Liver (tissue), 9 donors: ENCODE data around the gene TBL1X. TPM values are rescaled to one million over a fixed set of nuclear protein-coding genes. Genes with fewer than 3 reads are reported as not detected.

Experiments
- DNase-seq: peaks from one replicate; pipeline ENCODE4 v3.0.0-alpha.2; 2017; ENCODE audit warnings: low spot score
- H3K27ac ChIP-seq, 2 donors: one replicate each; pipeline ENCODE4 v1.7.0; 2013; ENCODE audit warnings: inconsistent platforms in 2 of 2, low read length in 2 of 2, control low read depth in 1 of 2, low read depth in 1 of 2, mild to moderate bottlenecking in 1 of 2
- H3K27me3 ChIP-seq, 4 donors: one replicate each; pipeline versions ENCODE4 v1.6.1 to v1.7.0; 2013; ENCODE audit warnings: low read length in 3 of 4, inconsistent platforms in 1 of 4, mild to moderate bottlenecking in 1 of 4, moderate library complexity in 1 of 4; ENCODE audit not compliant: control insufficient read depth in 4 of 4, insufficient read depth in 4 of 4
- H3K36me3 ChIP-seq, 4 donors: one replicate each; pipeline versions ENCODE4 v1.6.1 to v1.7.0; 2013; ENCODE audit warnings: low read length in 3 of 4, mild to moderate bottlenecking in 3 of 4, low read depth in 1 of 4, moderate library complexity in 1 of 4; ENCODE audit not compliant: control insufficient read depth in 4 of 4, insufficient read depth in 3 of 4
- H3K4me1 ChIP-seq, 4 donors: one replicate each; pipeline versions ENCODE4 v1.6.1 to v1.7.0; 2013; ENCODE audit warnings: low read length in 3 of 4, mild to moderate bottlenecking in 3 of 4, moderate library complexity in 1 of 4; ENCODE audit not compliant: control insufficient read depth in 4 of 4, insufficient read depth in 4 of 4
- H3K4me3 ChIP-seq, 3 donors: one replicate each; pipeline versions ENCODE4 v1.6.1 to v1.7.0; 2013; ENCODE audit warnings: low read length in 3 of 3, control low read depth in 1 of 3, low read depth in 1 of 3, mild to moderate bottlenecking in 1 of 3
- H3K9ac ChIP-seq, 2 donors: one replicate each; pipeline ENCODE4 v1.7.0; 2013; ENCODE audit warnings: low read length in 2 of 2, mild to moderate bottlenecking in 2 of 2, moderate library complexity in 2 of 2, control low read depth in 1 of 2, low read depth in 1 of 2
- H3K9me3 ChIP-seq, 4 donors: one replicate each; pipeline versions ENCODE4 v1.6.1 to v1.7.0; 2013; ENCODE audit warnings: low read length in 3 of 4; ENCODE audit not compliant: control insufficient read depth in 4 of 4
- CTCF ChIP-seq: fragments of 150-350 bp; IDR thresholded peaks from 2 replicates; pipeline ENCODE4 v1.5.1; 2017; ENCODE audit warnings: improper control_type of control experiment, low read depth, low read length; ENCODE audit not compliant: missing input control
- EGR1 ChIP-seq, 2 donors: IDR thresholded peaks; 2 replicates each; pipeline ENCODE4 v1.6.1; 2016 to 2018; ENCODE audit warnings: antibody characterized with exemption in 2 of 2, low read depth in 2 of 2
- FOXA1 ChIP-seq: IDR thresholded peaks from 2 replicates; pipeline ENCODE4 v1.6.1; 2016; ENCODE audit warnings: antibody characterized with exemption
- FOXA2 ChIP-seq: IDR thresholded peaks from 2 replicates; pipeline ENCODE4 v1.6.1; 2016; ENCODE audit warnings: antibody characterized with exemption
- HNF4A ChIP-seq, 2 donors: conservative IDR thresholded peaks; 2 replicates each; pipeline ENCODE4 v1.6.1; 2016; ENCODE audit warnings: antibody characterized with exemption in 2 of 2, mild to moderate bottlenecking in 2 of 2
- JUND ChIP-seq, 2 donors: IDR thresholded peaks; 2 replicates each; pipeline ENCODE4 v1.6.1; 2016; ENCODE audit warnings: antibody characterized with exemption in 2 of 2
- NR2F2 ChIP-seq: IDR thresholded peaks from 2 replicates; pipeline ENCODE4 v1.6.1; 2016; ENCODE audit warnings: antibody characterized with exemption
- RAD21 ChIP-seq, 2 donors: IDR thresholded peaks; 2 replicates each; pipeline ENCODE4 v1.6.1; 2016; ENCODE audit warnings: antibody characterized with exemption in 2 of 2, mild to moderate bottlenecking in 2 of 2
- REST ChIP-seq: IDR thresholded peaks from 2 replicates; pipeline ENCODE4 v1.6.1; 2016; ENCODE audit warnings: antibody characterized with exemption, mild to moderate bottlenecking
- RXRA ChIP-seq, 2 donors: IDR thresholded peaks; 2 replicates each; pipeline ENCODE4 v1.6.1; 2017 to 2018; ENCODE audit warnings: antibody characterized with exemption in 2 of 2, mild to moderate bottlenecking in 1 of 2
- SP1 ChIP-seq: IDR thresholded peaks from 2 replicates; pipeline ENCODE4 v1.6.1; 2018; ENCODE audit warnings: antibody characterized with exemption, mild to moderate bottlenecking
- TAF1 ChIP-seq: conservative IDR thresholded peaks from 2 replicates; pipeline ENCODE4 v1.6.1; 2016; ENCODE audit warnings: antibody characterized with exemption, mild to moderate bottlenecking
- ZBTB33 ChIP-seq: IDR thresholded peaks from 2 replicates; pipeline ENCODE4 v1.6.1; 2016; ENCODE audit warnings: antibody characterized with exemption
- WGBS: extraction: QIAGEN DNeasy Blood & Tissue Kit; methylation state at CpG from one replicate; pipeline ENCODE4 v1.1.7; 2013; 5-methylcytosine and 5-hydroxymethylcytosine counted together
- polyA plus RNA-seq, 2 donors: library from polyadenylated mRNA; stranded (reverse) in 1 of 2; unstranded in 1 of 2; fragments of 200-250 nt in 1 of 2; fragments of >200 nt in 1 of 2; fragmentation: Nextera tagmentation in 1 of 2; extraction: Ambion mirVana in 1 of 2; gene quantifications; one replicate each; pipeline versions ENCODE4 v1.2.1 to v1.2.3, GENCODE V29; 2013 to 2015
- total RNA-seq, 2 donors: library from RNA; depleted of rRNA; stranded (reverse); fragments of >200 nt; gene quantifications; one replicate each; pipeline ENCODE4 v1.2.3, GENCODE V29; 2014
- TF ChIP-seq, protein P1 (sequence below): IDR thresholded peaks from 2 replicates; pipeline ENCODE4 v1.6.1; 2016; ENCODE audit warnings: antibody characterized with exemption
- donor health status: healthy.
- donor health status: healthy.
- donor health status: healthy.
- donor health status: healthy.
- donor health status: healthy.

TBL1X gene
- total and polyA plus RNA-seq, 4 donors: 11.2 to 15.1 (median 11.8) TPM

DNA sequence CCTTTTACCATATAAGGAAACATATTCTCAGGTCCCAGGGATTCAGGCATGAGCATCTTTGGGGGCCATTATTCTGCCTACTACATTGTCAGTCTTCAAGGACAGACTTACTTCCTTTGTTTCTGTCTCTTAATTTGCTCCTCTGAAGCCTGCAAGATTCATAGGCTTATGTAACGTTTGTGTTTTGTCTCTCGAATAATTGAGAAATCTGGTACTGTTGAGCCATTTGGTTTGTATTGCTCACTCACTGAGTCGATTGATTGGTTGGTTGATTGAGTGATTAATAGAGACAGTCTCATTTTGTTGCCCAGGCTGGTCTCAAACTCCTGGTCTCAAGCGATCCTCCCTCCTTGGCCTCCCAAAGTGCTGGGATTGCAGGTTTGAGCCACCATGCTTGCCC lies 23.7 kb downstream of the TBL1X start (continued):
- TF ChIP-seq REST (no peak), EGR1 (IDR thresholded peaks at IDR 0.05; ENCODE audit: low read depth in 2 of 2) (no peak), RAD21 (IDR thresholded peaks at IDR 0.05) (no peak), NR2F2 (no peak), JUND (IDR thresholded peaks at IDR 0.05) (no peak), TAF1 (no peak), FOXA1 (no peak), FOXA2 (no peak)

DNA sequence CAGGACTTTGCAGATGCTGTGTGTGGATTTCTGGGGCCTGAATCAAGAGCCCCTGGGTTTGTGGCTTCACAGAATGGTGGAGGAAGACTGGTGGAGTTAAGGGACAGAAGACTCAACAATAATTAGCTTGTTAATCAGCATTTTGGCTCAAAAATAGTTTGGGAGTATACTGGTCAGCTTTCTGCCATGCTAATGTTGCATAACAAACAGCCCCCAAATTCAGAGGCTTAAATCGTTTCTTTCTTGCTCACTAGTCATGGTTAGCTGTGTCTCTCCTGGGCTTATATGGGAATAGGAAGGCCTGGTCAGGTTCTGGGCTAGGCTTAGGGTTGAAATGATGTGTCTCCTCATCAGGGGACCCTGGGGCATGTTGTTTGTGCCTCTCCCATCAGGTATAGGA lies 24.4 kb downstream of the TBL1X start:
- Histone ChIP-seq H3K36me3 (no peaks in the 10 kb centered on the region), H3K27me3 (no peaks in the 10 kb centered on the region), H3K27ac (no peak overlapping the region), H3K9me3 (no peaks in the 10 kb centered on the region), H3K4me3 (no peak overlapping the region), H3K9ac (no peak overlapping the region), H3K4me1 (no peaks in the 10 kb centered on the region)
- 92% methylated on average over 1 of the region's 1 CpG for WGBS
- TF ChIP-seq ZBTB33 (no peak), REST (no peak), HNF4A (conservative IDR thresholded peaks at IDR 0.05) (no peak), FOXA2 (no peak), TAF1 (no peak), JUND (IDR thresholded peaks at IDR 0.05) (no peak), RAD21 (IDR thresholded peaks at IDR 0.05) (no peak), SP1 (no peak), CTCF (no peak), RXRA (IDR thresholded peaks at IDR 0.05) (no peak), FOXA1 (no peak)
- TF ChIP-seq, protein P1, sequence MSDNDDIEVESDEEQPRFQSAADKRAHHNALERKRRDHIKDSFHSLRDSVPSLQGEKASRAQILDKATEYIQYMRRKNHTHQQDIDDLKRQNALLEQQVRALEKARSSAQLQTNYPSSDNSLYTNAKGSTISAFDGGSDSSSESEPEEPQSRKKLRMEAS: no peak
- DNase-seq: no peak
